ENCODE measurements around the gene PNKP. TPM values are rescaled to one million over a fixed set of nuclear protein-coding genes. Genes with fewer than 3 reads are reported as not detected.
"Not testable (repeated sequence)": the region's sequence is repeated elsewhere in the genome, so short reads cannot be mapped to it uniquely, and the experiment has no call there.

PNKP gene
- total RNA-seq, 1 donor from 2014 or later = 31.5 TPM

GRCh38 chr19:49823472-49823871 lies 43.9 kb downstream of the PNKP start:
- DNase-seq (ENCODE audit: low spot score) = no peak

GRCh38 chr19:49820125-49820524 lies 47.3 kb downstream of the PNKP start:
- peak; percentile 82 for DNase-seq (ENCODE audit: low spot score)

DNA sequence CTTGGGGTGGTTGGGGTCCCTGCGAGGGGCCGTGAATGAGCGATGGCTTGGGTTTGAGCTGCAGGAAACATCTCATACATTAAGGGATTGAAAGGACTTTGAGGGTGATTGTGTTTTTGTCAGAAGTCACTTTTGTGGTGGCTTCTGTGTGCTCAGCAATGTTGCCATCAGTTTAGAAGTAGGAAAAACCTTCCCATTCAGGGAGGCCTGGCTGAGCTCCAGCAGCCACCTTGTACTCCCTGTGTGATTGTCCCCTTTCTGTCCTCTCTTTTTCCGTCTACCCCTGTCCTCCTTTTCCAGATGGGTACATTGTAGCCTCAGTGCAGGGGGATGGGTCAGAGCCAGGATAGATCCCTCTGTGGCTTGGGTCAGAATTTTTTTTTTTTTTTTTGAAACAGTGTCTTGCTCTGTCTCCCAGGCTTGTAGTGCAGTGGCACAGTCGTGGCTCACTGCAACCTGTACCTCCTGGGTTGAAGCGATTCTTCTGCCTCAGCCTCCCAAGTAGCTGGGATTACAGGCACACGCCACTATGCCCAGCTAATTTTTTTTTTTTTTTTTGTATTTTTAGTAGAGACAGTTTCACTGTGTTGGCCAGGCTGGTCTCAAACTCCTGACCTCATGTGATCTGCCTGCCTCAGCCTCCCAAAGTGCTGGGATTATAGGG lies 47.8 kb downstream of the PNKP start:
- not testable (repeated sequence) for DNase-seq (ENCODE audit: low spot score)

DNA sequence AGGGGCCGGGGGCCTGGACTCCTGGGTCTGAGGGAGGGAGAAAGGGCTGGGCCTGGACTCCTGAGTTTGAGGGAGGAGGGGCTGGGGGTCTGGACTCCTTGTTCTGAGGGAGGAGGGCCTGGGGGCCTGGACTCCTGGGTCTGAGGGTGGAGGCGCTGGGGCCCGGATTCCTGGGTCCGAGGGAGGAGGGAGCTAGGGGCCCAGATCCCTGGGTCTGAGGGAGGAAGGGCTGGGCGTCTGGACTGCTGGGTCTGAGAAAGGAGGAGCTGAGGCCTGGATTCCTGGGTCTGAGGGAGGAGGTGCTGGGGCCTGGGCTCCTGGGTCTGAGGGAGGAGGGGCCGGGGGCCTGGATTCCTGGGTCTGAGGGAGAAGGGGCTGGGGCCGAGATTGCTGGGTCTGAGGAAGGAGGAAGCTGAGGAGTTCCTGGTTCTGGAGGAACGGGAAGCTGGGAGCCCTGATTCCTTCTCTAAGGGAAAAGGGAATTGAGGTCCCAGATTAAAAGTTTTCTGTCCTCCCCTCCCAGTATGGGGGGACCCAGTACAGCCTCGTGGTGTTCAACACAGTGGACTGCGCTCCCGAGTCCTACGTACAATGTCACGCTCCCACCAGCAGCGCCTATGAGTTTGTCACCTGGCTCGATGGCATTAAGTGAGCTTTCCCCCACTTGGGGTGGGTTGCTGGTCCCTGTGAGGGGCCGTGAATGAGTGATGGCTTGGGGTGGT lies 48.6 kb downstream of the PNKP start:
- peak; percentile 66 for DNase-seq (ENCODE audit: low spot score)

DNA sequence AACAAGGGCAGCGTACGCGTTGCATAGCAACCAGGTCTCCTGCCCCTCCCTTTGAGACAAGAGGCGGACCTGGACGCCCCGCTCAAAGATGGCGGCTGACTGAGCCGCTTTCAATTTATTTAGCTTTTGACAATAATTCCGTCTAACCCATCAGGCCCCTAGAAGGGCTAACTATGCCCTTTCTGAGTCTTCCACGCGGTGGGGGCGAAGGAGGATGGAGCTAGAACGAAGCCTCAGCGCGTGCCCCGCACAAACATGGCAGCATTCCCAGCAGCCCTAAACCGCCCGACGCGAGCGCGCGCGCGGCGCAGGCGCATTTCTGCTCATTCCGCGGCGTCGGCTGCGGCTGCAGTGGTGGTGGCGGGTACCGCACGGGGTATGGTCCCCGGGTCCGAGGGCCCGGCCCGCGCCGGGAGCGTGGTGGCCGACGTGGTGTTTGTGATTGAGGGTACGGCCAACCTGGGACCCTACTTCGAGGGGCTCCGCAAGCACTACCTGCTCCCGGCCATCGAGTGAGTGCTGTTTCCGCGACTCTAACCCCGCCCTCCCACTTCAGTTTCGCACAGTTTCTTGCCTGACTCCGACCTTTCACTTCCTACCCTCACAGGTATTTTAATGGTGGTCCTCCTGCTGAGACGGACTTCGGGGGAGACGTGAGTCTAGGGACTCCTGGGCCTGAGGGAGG lies 49.3 kb downstream of the PNKP start, which contains the start of gene MED25:
TSS of gene MED25 (plus strand) at position 326 of the 685 bp plus-strand sequence. CDS start at position 379, 53 bp downstream.
- DNase-seq (ENCODE audit: low spot score) = peak; percentile 95

GRCh38 chr19:49816590-49816989 lies 50.8 kb downstream of the PNKP start:
- no peak for DNase-seq (ENCODE audit: low spot score)

DNA sequence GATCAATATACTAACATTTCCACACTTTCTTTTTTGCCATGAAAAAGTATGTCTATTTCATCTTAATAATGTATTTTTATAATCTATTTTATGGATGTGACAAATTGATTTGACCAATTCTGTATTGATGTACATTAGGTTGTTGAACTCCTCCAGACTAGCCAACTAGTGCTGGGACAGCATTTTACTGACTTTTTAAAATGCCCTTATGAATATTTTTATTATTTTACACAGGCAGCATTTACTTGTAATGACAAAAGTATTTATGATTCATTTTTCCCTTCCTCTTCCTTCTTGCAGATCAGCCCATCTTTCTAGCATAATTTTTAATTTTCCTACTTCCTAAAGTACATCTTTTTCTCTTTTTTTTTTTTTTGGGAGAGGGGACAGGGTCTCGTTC lies 53.4 kb downstream of the PNKP start:
- no peak for DNase-seq (ENCODE audit: low spot score)

DNA sequence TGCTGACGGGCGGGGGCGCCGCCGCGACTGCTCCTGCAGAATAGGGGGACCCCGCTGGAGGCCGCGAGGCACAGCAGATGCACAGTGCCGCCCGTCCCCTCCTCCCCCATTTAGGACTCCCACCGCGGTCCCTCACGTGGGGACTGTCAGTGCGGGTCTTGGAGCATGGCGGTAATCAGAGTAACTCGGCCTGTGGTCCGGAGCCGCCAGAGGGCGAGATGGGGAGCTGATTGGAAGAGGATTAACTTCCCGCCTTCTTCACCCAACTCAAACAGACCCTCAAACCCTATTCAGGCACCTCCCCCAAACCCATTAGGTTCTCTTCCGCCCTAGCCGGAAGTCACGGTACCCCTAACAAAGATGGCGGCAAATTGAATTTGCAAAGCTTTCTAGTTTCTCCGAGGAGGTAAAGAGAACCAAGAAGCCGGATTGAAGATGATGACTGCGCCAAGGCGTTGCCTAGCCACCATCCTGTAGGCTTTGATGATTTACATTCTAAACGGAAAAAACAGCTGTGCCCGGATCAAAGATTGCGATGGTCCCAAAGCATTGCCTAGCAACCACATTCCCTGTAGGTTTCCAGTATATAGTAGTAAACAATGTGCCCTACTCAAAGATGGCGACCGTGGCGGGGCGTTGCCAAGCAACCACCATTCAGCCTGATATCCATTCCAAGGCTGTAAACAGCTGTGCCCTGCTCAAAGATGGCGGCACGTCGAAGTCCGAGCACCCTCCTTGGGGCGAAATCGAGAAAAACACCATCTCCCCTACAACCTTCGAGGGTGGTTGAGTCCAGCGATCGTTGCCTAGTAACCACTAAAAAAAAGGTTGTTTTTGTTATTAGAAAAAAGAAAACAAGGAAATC lies 54.1 kb downstream of the PNKP start, which contains the start of gene FUZ:
TSS of gene FUZ (minus strand) at position 296 of the 865 bp plus-strand sequence. CDS start at position 110, 186 bp downstream.
- DNase-seq (ENCODE audit: low spot score) = peak; percentile 99

- peak; percentile 26 for DNase-seq (ENCODE audit: low spot score)
These were observed 54.9 kb downstream of the PNKP start for GRCh38 chr19:49812452-49812996.

GRCh38 chr19:49811328-49811727 lies 56.0 kb downstream of the PNKP start:
- DNase-seq (ENCODE audit: low spot score) = no peak

Other genes with a start within 250 kb of the PNKP start
- 43.6 TPM for gene RRAS, start 227.4 kb downstream of the PNKP start, total RNA-seq (ENCODE audit: insufficient read depth, low replicate concordance)
- 7.9 TPM for gene SCAF1, start 225.4 kb downstream of the PNKP start, total RNA-seq (ENCODE audit: insufficient read depth, low replicate concordance)
- 102 TPM for gene IRF3, start 201.7 kb downstream of the PNKP start, total RNA-seq (ENCODE audit: insufficient read depth, low replicate concordance)
- gene BCL2L12, start 201.6 kb downstream of the PNKP start, total RNA-seq (ENCODE audit: insufficient read depth, low replicate concordance) = 0.96 TPM
- 137 TPM for gene PRMT1, start 190.3 kb downstream of the PNKP start, total RNA-seq (ENCODE audit: insufficient read depth, low replicate concordance)
- gene ADM5, start 178.0 kb downstream of the PNKP start, total RNA-seq (ENCODE audit: insufficient read depth, low replicate concordance) = 1.9 TPM
- gene CPT1C, start 176.5 kb downstream of the PNKP start, total RNA-seq (ENCODE audit: insufficient read depth, low replicate concordance) = 4.3 TPM
- gene TSKS, start 104.3 kb downstream of the PNKP start, total RNA-seq (ENCODE audit: insufficient read depth, low replicate concordance) = not detected
- 39.2 TPM for gene AP2A1, start 100.6 kb downstream of the PNKP start, total RNA-seq (ENCODE audit: insufficient read depth, low replicate concordance)
- gene FUZ, start 54.3 kb downstream of the PNKP start, total RNA-seq (ENCODE audit: insufficient read depth, low replicate concordance) = 10.8 TPM
- 16.1 TPM for gene MED25, start 49.3 kb downstream of the PNKP start, total RNA-seq (ENCODE audit: insufficient read depth, low replicate concordance)
- 63.6 TPM for gene PTOV1, start 16.4 kb downstream of the PNKP start, total RNA-seq (ENCODE audit: insufficient read depth, low replicate concordance)
- gene AKT1S1, start 9.8 kb upstream of the PNKP start, total RNA-seq (ENCODE audit: insufficient read depth, low replicate concordance) = 9.1 TPM
- gene TBC1D17, start 10.1 kb upstream of the PNKP start, total RNA-seq (ENCODE audit: insufficient read depth, low replicate concordance) = 4.1 TPM
- 1.4 TPM for gene IL4I1, start 29.3 kb upstream of the PNKP start, total RNA-seq (ENCODE audit: insufficient read depth, low replicate concordance)
- 2.6 TPM for gene ATF5, start 61.6 kb upstream of the PNKP start, total RNA-seq (ENCODE audit: insufficient read depth, low replicate concordance)
- gene NUP62, start 61.9 kb upstream of the PNKP start, total RNA-seq (ENCODE audit: insufficient read depth, low replicate concordance) = 15.4 TPM
- 0.72 TPM for gene SIGLEC11, start 93.6 kb upstream of the PNKP start, total RNA-seq (ENCODE audit: insufficient read depth, low replicate concordance)
- 11.1 TPM for gene VRK3, start 157.8 kb upstream of the PNKP start, total RNA-seq (ENCODE audit: insufficient read depth, low replicate concordance)
- gene ZNF473, start 158.4 kb upstream of the PNKP start, total RNA-seq (ENCODE audit: insufficient read depth, low replicate concordance) = 20.5 TPM